ENCODE data around the gene LAMTOR1.

GRCh38 chr11:72140661-72141060, 37.6 kb upstream of the LAMTOR1 start:
- TF ChIP-seq CTCF (conservative IDR thresholded peaks at IDR 0.05) (no peak), EZH2 (IDR thresholded peaks at IDR 0.05; ENCODE audit: low read depth) (no peak)
